ENCODE data around the gene HENMT1.

DNA sequence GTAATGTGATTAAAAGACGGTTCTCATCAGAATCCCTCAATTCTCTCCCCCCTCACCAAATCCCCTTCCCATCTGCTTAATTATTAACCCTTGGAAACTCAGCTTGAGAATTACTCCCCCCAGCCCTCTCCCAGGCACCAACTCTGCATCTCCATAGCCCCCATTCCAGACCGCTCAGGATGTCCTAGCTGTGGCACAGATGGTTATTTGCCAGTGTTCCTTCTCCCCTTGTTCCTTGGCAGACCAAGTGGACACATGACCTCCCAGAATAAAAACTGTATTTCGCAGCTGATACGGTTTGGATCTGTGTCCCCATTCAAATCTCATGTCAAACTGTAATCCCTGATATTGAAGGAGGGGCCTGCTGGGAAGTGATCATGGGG is 14.6 kb downstream of the HENMT1 start:
- TF ChIP-seq, protein P1, sequence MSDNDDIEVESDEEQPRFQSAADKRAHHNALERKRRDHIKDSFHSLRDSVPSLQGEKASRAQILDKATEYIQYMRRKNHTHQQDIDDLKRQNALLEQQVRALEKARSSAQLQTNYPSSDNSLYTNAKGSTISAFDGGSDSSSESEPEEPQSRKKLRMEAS (IDR thresholded peaks at IDR 0.05): no peak
- TF ChIP-seq, protein P2, sequence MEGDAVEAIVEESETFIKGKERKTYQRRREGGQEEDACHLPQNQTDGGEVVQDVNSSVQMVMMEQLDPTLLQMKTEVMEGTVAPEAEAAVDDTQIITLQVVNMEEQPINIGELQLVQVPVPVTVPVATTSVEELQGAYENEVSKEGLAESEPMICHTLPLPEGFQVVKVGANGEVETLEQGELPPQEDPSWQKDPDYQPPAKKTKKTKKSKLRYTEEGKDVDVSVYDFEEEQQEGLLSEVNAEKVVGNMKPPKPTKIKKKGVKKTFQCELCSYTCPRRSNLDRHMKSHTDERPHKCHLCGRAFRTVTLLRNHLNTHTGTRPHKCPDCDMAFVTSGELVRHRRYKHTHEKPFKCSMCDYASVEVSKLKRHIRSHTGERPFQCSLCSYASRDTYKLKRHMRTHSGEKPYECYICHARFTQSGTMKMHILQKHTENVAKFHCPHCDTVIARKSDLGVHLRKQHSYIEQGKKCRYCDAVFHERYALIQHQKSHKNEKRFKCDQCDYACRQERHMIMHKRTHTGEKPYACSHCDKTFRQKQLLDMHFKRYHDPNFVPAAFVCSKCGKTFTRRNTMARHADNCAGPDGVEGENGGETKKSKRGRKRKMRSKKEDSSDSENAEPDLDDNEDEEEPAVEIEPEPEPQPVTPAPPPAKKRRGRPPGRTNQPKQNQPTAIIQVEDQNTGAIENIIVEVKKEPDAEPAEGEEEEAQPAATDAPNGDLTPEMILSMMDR (IDR thresholded peaks at IDR 0.05 in 2 of 3, conservative IDR thresholded peaks at IDR 0.05 in 1 of 3; ENCODE audit: borderline replicate concordance in 1 of 3, insufficient read depth in 1 of 3, low read depth in 2 of 3, low read length in 2 of 3): no peak
- TF ChIP-seq EZH2 (IDR thresholded peaks at IDR 0.05) (no peak), POLR2A (IDR thresholded peaks at IDR 0.05; ENCODE audit: borderline replicate concordance, extremely low read depth, insufficient read depth, insufficient read length) (no peak), POLR2AphosphoS5 (IDR thresholded peaks at IDR 0.05; ENCODE audit: low read depth, low read length) (no peak), EZH2phosphoT487 (IDR thresholded peaks at IDR 0.05; ENCODE audit: borderline replicate concordance) (no peak)
